ENCODE results near the gene NUMB.

DNA sequence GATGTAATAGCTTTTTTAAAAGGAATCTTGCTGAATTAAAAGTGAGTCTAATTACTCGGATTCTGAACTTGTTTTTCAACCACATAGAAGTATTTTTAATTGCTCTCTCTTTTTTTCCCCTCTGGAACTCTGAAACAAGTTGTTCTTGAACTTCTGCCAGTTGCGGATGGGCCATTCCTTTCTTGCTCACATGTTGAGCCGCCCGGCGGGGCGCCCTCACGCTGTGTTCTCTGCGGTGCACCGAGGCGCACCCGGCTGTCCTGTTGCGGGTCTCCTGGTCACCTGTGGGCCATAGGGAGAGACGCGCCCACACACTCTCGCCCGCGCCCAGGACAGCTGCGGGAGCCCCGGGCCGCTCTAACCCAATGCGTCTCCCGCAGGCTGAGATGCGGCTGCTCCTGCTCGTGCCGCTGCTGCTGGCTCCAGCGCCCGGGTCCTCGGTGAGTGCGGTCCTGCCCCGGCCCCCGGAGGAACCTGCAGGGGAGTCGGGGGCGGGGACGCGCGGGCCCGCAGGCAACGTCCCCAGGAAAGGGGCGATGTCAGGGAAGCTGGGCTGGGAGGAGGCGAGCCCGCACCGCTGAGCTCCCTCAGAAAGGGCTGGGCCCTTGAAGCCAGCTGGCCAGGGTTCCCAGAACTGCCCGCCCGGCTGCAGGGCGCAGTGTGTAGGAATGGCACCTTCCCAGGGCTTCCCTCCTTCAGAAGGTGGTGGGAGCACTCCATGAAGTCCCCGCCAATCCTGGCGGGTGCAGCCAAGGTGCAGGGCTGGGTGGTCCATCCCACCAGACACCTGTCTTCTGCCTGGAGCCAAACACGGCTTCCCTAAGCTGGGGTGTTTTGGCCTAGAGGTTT, 218.7 kb downstream of the NUMB start:
- TF ChIP-seq CTCF (IDR thresholded peaks at IDR 0.05; ENCODE audit: low read depth, low read length) (no peak), EZH2phosphoT487 (IDR thresholded peaks at IDR 0.05; ENCODE audit: low read depth) (no peak; the same call in 1 of the 2 replicates)

Measured in OCI-LY3 (cell line).